ENCODE results near the gene ELMO1. TPM values are rescaled to one million over a fixed set of nuclear protein-coding genes. Genes with fewer than 3 reads are reported as not detected.
A peak's percentile ranks its signal among the peaks of the same experiment; 100 is the strongest.

ELMO1 gene
- total RNA-seq, 2 experiments from 2014 or later, result 72.8 to 75.3 TPM

- Mint-ChIP-seq H3K4me3 (no peak overlapping the region), H3K4me1 (ENCODE audit: low read depth) (no peaks in the 10 kb centered on the region), H3K36me3 (ENCODE audit: low read depth) (no peaks in the 10 kb centered on the region), H3K27me3 (peaks cover 8% of the 10 kb centered on the region), H3K9me3 (peaks cover 2% of the 10 kb centered on the region), H3K27ac (no peak overlapping the region)
- DNase-seq (no peak), ATAC-seq (no peak)
- intact Hi-C loops (cut with micrococcal nuclease), result no loop called here
- TF ChIP-seq CTCF (IDR thresholded peaks at IDR 0.05), result no peak
- CTCF ChIA-PET, result interaction anchor here (3.9 kb wide), 1 partner anchor 20 kb away, joined by 19 read pairs; no protein-coding TSS in a partner anchor
- POLR2A ChIA-PET, result no interaction called here
Measured at GRCh38 chr7:37476428-37476827, 27.8 kb upstream of the ELMO1 start.

- DNase-seq (no peak), ATAC-seq (no peak)
- no peak overlapping the region for H3K4me3 Mint-ChIP-seq
- ChIA-PET POLR2A (no interaction called here), CTCF (interaction anchor here (0.8 to 3.9 kb wide), 3 partner anchors 16 to 23 kb away, joined by 3 to 19 read pairs (median 3); no protein-coding TSS in a partner anchor)
- H3K27me3 Mint-ChIP-seq, result peaks cover 8% of the 10 kb centered on the region
- no peak overlapping the region for H3K27ac Mint-ChIP-seq
- H3K9me3 Mint-ChIP-seq, result peaks cover 2% of the 10 kb centered on the region
- intact Hi-C loops (cut with micrococcal nuclease), result no loop called here
- no peak for TF ChIP-seq CTCF (IDR thresholded peaks at IDR 0.05)
- no peaks in the 10 kb centered on the region for H3K4me1 Mint-ChIP-seq (ENCODE audit: low read depth)
- H3K36me3 Mint-ChIP-seq (ENCODE audit: low read depth), result no peaks in the 10 kb centered on the region
Measured at GRCh38 chr7:37475646-37476045, 27.0 kb upstream of the ELMO1 start.

GRCh38 chr7:37471619-37472018, 23.0 kb upstream of the ELMO1 start:
- Mint-ChIP-seq H3K9me3 (no peaks in the 10 kb centered on the region), H3K27ac (no peak overlapping the region), H3K4me3 (no peak overlapping the region), H3K27me3 (peaks cover 6% of the 10 kb centered on the region), H3K4me1 (ENCODE audit: low read depth) (no peaks in the 10 kb centered on the region), H3K36me3 (ENCODE audit: low read depth) (no peaks in the 10 kb centered on the region)
- TF ChIP-seq CTCF (IDR thresholded peaks at IDR 0.05), result no peak
- DNase-seq (no peak), ATAC-seq (no peak)
- intact Hi-C loops (cut with micrococcal nuclease), result no loop called here
- POLR2A ChIA-PET, result no interaction called here
- CTCF ChIA-PET, result no interaction called here

- TF ChIP-seq CTCF (IDR thresholded peaks at IDR 0.05), result no peak
- Mint-ChIP-seq H3K4me3 (no peak overlapping the region), H3K27me3 (peaks cover 6% of the 10 kb centered on the region), H3K9me3 (no peaks in the 10 kb centered on the region), H3K36me3 (ENCODE audit: low read depth) (no peaks in the 10 kb centered on the region), H3K27ac (no peak overlapping the region), H3K4me1 (ENCODE audit: low read depth) (no peaks in the 10 kb centered on the region)
- ATAC-seq (peak; percentile 17), DNase-seq (no peak)
- ChIA-PET CTCF (no interaction called here), POLR2A (no interaction called here)
- intact Hi-C loops (cut with micrococcal nuclease), result no loop called here
Measured at GRCh38 chr7:37467002-37467401, 18.3 kb upstream of the ELMO1 start.

- H3K36me3 Mint-ChIP-seq (ENCODE audit: low read depth), result no peaks in the 10 kb centered on the region
- POLR2A ChIA-PET, result no interaction called here
- intact Hi-C loops (cut with micrococcal nuclease), result no loop called here
- DNase-seq (no peak), ATAC-seq (no peak)
- H3K9me3 Mint-ChIP-seq, result no peaks in the 10 kb centered on the region
- no peaks in the 10 kb centered on the region for H3K4me1 Mint-ChIP-seq (ENCODE audit: low read depth)
- CTCF ChIA-PET, result interaction anchor here (1.2 kb wide), 1 partner anchor 13 kb away, joined by 8 read pairs; the partner anchor contains the start of gene ELMO1
- H3K27me3 Mint-ChIP-seq, result peaks cover 5% of the 10 kb centered on the region
- TF ChIP-seq CTCF (IDR thresholded peaks at IDR 0.05), result no peak
- H3K27ac Mint-ChIP-seq, result no peak overlapping the region
- no peak overlapping the region for H3K4me3 Mint-ChIP-seq
Measured at GRCh38 chr7:37462138-37462537, 13.5 kb upstream of the ELMO1 start.
